ENCODE data around the gene MRPS18B. TPM values are rescaled to one million over a fixed set of nuclear protein-coding genes. Genes with fewer than 3 reads are reported as not detected.

MRPS18B gene
- total and polyA plus RNA-seq, 12 donors = 48.4 to 169 (median 127) TPM

DNA sequence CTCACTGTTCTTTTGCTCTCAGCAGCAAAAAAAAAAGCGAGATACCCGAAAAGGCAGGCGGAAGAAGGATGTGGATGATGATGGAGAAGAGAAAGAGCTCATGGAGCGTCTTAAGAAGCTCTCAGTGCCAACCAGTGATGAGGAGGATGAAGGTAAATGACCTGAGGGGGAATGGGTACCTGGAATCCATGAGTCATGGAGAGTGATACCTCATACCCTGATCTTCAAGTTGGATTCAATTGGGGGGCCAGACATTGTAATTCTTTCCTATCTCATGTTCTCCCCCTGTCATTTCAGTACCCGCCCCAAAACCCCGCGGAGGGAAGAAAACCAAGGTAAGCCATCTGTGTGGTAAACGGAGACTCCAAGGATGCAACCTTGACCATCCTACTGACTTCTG is 39.6 kb upstream of the MRPS18B start:
- H3K27ac ChIP-seq = no peak overlapping the region
- no peaks in the 10 kb centered on the region for H3K9me3 ChIP-seq
- TF ChIP-seq, protein P1, sequence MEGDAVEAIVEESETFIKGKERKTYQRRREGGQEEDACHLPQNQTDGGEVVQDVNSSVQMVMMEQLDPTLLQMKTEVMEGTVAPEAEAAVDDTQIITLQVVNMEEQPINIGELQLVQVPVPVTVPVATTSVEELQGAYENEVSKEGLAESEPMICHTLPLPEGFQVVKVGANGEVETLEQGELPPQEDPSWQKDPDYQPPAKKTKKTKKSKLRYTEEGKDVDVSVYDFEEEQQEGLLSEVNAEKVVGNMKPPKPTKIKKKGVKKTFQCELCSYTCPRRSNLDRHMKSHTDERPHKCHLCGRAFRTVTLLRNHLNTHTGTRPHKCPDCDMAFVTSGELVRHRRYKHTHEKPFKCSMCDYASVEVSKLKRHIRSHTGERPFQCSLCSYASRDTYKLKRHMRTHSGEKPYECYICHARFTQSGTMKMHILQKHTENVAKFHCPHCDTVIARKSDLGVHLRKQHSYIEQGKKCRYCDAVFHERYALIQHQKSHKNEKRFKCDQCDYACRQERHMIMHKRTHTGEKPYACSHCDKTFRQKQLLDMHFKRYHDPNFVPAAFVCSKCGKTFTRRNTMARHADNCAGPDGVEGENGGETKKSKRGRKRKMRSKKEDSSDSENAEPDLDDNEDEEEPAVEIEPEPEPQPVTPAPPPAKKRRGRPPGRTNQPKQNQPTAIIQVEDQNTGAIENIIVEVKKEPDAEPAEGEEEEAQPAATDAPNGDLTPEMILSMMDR (IDR thresholded peaks at IDR 0.05) = no peak
- peaks cover 0 to 14% (median 6%) of the 10 kb centered on the region in 9 donors for H3K4me1 ChIP-seq
- ATAC-seq (no peak), DNase-seq (no peak)
- 96 to 97% methylated on average over 8 of the region's 8 CpGs for WGBS, 2 donors
- intact Hi-C loops (cut with DNase I) = no loop called here
- no peak overlapping the region for H3K4me3 ChIP-seq
- H3K27me3 ChIP-seq = no peaks in the 10 kb centered on the region
- H3K36me3 ChIP-seq = peaks cover 8 to 88% (median 59%) of the 10 kb centered on the region in 9 donors

DNA sequence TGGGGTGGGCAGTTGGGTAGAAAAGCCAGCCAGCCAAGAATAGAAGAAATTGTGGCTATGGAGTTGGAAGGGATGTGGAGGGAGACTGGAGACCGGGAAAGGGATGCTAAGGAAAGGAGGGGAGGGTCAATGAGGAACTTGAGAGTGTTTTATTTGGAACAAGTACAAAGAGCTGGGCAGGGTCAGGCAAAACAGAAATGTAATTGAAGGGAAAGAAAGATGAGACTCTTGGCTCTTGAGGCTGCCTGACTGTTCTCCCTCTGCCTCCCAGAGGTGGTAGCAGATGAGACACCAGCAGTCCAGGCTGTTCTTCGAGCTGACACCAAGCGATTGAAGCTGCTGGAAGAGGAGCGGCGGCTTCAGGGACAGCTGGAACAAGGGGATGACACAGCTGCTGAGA is 33.7 kb upstream of the MRPS18B start:
- no peaks in the 10 kb centered on the region for H3K27me3 ChIP-seq
- peaks cover 15 to 100% (median 97%) of the 10 kb centered on the region in 9 donors for H3K36me3 ChIP-seq
- TF ChIP-seq, protein P1 (IDR thresholded peaks at IDR 0.05) = no peak
- ATAC-seq (no peak), DNase-seq (no peak)
- no peak overlapping the region for H3K27ac ChIP-seq
- intact Hi-C loops (cut with DNase I) = no loop called here
- H3K9me3 ChIP-seq = no peaks in the 10 kb centered on the region
- H3K4me1 ChIP-seq = no peaks in the 10 kb centered on the region
- WGBS, 2 donors = 89 to 94% methylated on average over 5 of the region's 5 CpGs
- no peak overlapping the region for H3K4me3 ChIP-seq

DNA sequence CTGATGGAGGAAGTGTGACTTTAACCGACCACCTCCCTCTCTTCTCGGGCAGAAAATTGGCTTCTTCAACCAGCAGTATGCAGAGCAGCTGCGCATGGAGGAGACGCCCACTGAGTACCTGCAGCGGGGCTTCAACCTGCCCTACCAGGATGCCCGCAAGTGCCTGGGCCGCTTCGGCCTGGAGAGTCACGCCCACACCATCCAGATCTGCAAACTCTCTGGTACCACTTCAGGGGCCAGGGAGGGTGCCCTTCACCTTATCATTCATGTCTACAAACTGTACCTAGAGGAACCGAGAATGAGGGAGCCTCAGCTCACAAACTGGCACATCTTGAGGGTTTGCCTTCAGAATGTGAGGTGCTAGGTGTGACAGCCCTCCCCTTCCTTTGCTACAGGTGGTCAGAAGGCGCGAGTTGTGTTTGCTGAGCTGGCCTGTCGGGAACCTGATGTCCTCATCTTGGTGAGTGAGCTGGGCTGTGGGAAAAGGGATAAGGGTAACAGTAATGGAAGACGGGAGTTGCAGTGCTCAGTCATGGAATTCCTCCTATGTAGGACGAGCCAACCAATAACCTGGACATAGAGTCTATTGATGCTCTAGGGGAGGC is 27.8 kb upstream of the MRPS18B start:
- ATAC-seq (peak in 1 of 8 donors; percentile 14), DNase-seq (no peak)
- H3K27me3 ChIP-seq = no peaks in the 10 kb centered on the region
- WGBS, 2 donors = 93 to 94% methylated on average over 15 of the region's 15 CpGs
- no peaks in the 10 kb centered on the region for H3K4me1 ChIP-seq
- TF ChIP-seq, protein P1 (IDR thresholded peaks at IDR 0.05) = no peak
- intact Hi-C loops (cut with DNase I) = loop anchor here in 3 of 10 donors (5.0 to 10.0 kb wide), 2 partner anchors 105 to 108 kb away; partner anchors contain the start of gene HLA-E (in 1 of the 3)
- peaks cover 0 to 100% (median 65%) of the 10 kb centered on the region in 9 donors for H3K36me3 ChIP-seq
- H3K27ac ChIP-seq = no peak overlapping the region
- H3K9me3 ChIP-seq = no peaks in the 10 kb centered on the region
- H3K4me3 ChIP-seq = no peak overlapping the region

DNA sequence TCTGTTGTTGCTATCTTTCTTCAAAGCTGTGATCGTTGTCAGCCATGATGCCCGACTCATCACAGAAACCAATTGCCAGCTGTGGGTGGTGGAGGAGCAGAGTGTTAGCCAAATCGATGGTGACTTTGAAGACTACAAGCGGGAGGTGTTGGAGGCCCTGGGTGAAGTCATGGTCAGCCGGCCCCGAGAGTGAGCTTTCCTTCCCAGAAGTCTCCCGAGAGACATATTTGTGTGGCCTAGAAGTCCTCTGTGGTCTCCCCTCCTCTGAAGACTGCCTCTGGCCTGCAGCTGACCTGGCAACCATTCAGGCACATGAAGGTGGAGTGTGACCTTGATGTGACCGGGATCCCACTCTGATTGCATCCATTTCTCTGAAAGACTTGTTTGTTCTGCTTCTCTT is 27.1 kb upstream of the MRPS18B start:
- TF ChIP-seq, protein P1 (IDR thresholded peaks at IDR 0.05) = no peak
- intact Hi-C loops (cut with DNase I) = loop anchor here in 3 of 10 donors (5.0 to 10.0 kb wide), 2 partner anchors 106 to 108 kb away; partner anchors contain the start of gene HLA-E (in 1 of the 3)

More for the DNA sequence above, 27.1 kb upstream of the MRPS18B start:
- no peak for DNase-seq
- H3K4me1 ChIP-seq = no peaks in the 10 kb centered on the region
- no peak overlapping the region for H3K27ac ChIP-seq
- no peaks in the 10 kb centered on the region for H3K27me3 ChIP-seq
- 76 to 83% methylated on average over 8 of the region's 8 CpGs for WGBS, 2 donors
- peaks cover 0 to 100% (median 58%) of the 10 kb centered on the region in 9 donors for H3K36me3 ChIP-seq
- ATAC-seq = peak in 2 of 8 donors; percentile 17 to 26
- H3K9me3 ChIP-seq = no peaks in the 10 kb centered on the region
- no peak overlapping the region for H3K4me3 ChIP-seq

Measured in heart right ventricle (tissue), 16 donors.